ENCODE measurements around the gene PRR19.
A peak's percentile ranks its signal among the peaks of the same experiment; 100 is the strongest.

Gene PRR19

DNA sequence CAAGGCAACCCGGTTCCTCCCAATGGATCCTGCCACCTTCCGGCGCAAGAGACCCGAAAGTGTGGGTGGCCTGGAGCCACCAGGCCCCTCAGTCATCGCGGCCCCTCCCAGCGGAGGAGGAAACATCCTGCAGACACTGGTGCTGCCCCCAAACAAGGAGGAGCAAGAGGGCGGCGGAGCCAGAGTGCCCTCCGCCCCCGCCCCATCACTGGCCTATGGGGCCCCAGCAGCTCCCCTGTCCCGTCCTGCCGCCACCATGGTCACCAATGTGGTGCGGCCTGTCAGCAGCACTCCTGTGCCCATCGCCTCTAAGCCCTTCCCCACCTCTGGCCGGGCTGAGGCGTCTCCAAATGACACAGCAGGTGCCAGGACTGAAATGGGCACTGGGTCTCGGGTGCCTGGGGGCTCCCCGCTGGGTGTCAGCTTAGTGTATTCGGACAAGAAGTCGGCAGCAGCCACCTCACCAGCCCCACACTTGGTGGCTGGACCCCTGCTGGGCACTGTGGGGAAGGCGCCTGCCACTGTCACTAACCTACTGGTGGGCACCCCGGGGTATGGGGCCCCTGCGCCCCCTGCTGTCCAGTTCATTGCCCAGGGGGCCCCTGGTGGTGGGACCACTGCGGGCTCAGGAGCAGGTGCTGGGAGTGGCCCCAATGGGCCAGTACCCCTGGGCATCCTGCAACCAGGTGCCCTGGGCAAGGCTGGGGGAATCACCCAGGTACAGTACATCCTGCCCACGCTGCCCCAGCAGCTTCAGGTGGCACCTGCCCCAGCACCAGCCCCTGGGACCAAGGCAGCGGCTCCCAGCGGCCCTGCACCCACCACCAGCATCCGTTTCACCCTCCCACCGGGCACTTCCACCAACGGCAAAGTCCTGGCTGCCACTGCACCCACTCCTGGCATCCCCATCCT is 11.2 kb upstream of the PRR19 start:
- peaks cover 7% of the 10 kb centered on the region for H3K4me1 ChIP-seq (ENCODE audit: low read length)
- H3K27ac ChIP-seq (ENCODE audit: low read length) = no peak overlapping the region
- peaks cover 49% of the 10 kb centered on the region for H3K36me3 ChIP-seq (replicated peaks; ENCODE audit: low read depth, low read length)
- no peak overlapping the region for H2AFZ ChIP-seq (ENCODE audit: low read depth, low read length)
- H3K4me2 ChIP-seq (ENCODE audit: low read length) = no peak overlapping the region
- H3K27me3 ChIP-seq (ENCODE audit: low read depth, low read length) = no peaks in the 10 kb centered on the region
- TF ChIP-seq, protein P1, sequence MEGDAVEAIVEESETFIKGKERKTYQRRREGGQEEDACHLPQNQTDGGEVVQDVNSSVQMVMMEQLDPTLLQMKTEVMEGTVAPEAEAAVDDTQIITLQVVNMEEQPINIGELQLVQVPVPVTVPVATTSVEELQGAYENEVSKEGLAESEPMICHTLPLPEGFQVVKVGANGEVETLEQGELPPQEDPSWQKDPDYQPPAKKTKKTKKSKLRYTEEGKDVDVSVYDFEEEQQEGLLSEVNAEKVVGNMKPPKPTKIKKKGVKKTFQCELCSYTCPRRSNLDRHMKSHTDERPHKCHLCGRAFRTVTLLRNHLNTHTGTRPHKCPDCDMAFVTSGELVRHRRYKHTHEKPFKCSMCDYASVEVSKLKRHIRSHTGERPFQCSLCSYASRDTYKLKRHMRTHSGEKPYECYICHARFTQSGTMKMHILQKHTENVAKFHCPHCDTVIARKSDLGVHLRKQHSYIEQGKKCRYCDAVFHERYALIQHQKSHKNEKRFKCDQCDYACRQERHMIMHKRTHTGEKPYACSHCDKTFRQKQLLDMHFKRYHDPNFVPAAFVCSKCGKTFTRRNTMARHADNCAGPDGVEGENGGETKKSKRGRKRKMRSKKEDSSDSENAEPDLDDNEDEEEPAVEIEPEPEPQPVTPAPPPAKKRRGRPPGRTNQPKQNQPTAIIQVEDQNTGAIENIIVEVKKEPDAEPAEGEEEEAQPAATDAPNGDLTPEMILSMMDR (IDR thresholded peaks at IDR 0.05; ENCODE audit: low read depth, low read length) = peak; percentile 64
- no peak for TF ChIP-seq EZH2phosphoT487 (IDR thresholded peaks at IDR 0.05; ENCODE audit: low read depth)
- no peaks in the 10 kb centered on the region for H3K9me3 ChIP-seq (ENCODE audit: insufficient read depth, low read length)
- no peak overlapping the region for H3K9ac ChIP-seq (ENCODE audit: low read length)
- H3K79me2 ChIP-seq (ENCODE audit: low read length) = peaks cover 6% of the 10 kb centered on the region
- no peak overlapping the region for H3K4me3 ChIP-seq (ENCODE audit: low read length)
- H4K20me1 ChIP-seq (ENCODE audit: insufficient read depth, low read length) = peaks cover 3% of the 10 kb centered on the region

DNA sequence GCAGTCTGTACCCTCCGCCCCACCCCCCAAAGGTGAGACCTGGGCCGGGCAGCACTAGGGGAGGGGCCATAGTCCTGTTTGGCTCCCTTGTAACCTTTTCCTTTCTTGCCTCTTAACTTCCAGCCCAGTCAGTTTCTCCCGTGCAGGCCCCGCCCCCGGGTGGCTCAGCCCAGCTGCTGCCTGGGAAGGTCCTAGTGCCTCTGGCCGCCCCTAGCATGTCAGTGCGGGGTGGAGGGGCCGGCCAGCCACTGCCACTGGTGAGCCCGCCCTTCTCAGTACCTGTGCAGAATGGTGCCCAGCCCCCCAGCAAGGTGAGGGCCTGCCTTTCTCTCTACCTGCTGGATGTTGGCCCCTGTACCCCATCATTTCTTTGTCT is 10.5 kb upstream of the PRR19 start:
- Histone ChIP-seq H2AFZ (ENCODE audit: low read depth, low read length) (no peak overlapping the region), H3K9ac (ENCODE audit: low read length) (no peak overlapping the region), H3K4me3 (ENCODE audit: low read length) (no peak overlapping the region), H3K9me3 (ENCODE audit: insufficient read depth, low read length) (no peaks in the 10 kb centered on the region), H3K27me3 (ENCODE audit: low read depth, low read length) (no peaks in the 10 kb centered on the region), H3K36me3 (replicated peaks; ENCODE audit: low read depth, low read length) (peaks cover 54% of the 10 kb centered on the region), H4K20me1 (ENCODE audit: insufficient read depth, low read length) (no peaks in the 10 kb centered on the region), H3K4me1 (ENCODE audit: low read length) (peaks cover under 1% of the 10 kb centered on the region; the same call in 1 of the 2 replicates), H3K4me2 (ENCODE audit: low read length) (no peak overlapping the region), H3K79me2 (ENCODE audit: low read length) (no peaks in the 10 kb centered on the region), H3K27ac (ENCODE audit: low read length) (no peak overlapping the region)
- TF ChIP-seq EZH2phosphoT487 (IDR thresholded peaks at IDR 0.05; ENCODE audit: low read depth) = no peak
- TF ChIP-seq, protein P1 (IDR thresholded peaks at IDR 0.05; ENCODE audit: low read depth, low read length) = no peak

DNA sequence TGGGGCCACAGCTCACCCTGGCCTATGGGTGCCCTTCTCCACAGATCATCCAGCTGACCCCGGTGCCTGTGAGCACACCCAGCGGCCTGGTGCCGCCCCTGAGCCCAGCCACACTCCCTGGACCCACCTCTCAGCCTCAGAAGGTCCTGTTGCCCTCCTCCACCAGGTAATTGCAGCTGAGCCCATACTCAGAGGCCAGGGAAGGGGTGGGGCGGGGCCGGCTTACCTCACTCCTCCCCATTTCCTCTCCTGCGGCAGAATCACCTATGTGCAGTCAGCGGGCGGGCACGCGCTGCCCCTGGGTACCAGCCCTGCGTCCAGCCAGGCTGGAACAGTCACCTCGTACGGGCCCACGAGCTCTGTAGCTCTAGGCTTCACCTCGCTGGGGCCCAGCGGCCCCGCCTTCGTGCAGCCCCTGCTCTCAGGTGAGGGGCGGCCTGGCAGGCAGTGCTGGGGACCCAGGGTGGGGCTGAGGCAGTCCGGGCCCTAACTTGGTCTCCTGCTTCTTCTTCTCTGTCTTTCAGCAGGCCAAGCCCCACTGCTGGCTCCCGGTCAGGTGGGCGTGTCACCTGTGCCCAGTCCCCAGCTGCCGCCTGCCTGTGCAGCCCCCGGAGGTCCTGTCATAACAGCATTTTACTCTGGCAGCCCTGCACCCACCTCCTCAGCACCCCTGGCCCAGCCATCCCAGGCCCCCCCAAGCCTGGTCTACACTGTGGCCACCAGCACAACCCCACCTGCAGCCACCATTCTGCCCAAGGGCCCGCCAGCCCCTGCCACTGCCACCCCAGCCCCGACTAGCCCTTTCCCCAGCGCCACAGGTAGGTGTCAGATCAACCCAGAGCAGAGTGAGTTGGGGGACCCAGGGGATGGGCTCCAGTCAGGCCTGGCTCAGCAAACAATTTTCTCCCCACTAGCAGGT is 9.6 kb upstream of the PRR19 start:
- H3K27ac ChIP-seq (ENCODE audit: low read length) = no peak overlapping the region
- peaks cover 54% of the 10 kb centered on the region for H3K36me3 ChIP-seq (replicated peaks; ENCODE audit: low read depth, low read length)

More for the DNA sequence above, 9.6 kb upstream of the PRR19 start:
- Histone ChIP-seq H2AFZ (ENCODE audit: low read depth, low read length) (no peak overlapping the region), H3K9me3 (ENCODE audit: insufficient read depth, low read length) (no peaks in the 10 kb centered on the region), H3K4me2 (ENCODE audit: low read length) (no peak overlapping the region), H3K9ac (ENCODE audit: low read length) (no peak overlapping the region), H3K79me2 (ENCODE audit: low read length) (no peaks in the 10 kb centered on the region), H3K27me3 (ENCODE audit: low read depth, low read length) (no peaks in the 10 kb centered on the region), H3K4me3 (ENCODE audit: low read length) (no peak overlapping the region), H4K20me1 (ENCODE audit: insufficient read depth, low read length) (no peaks in the 10 kb centered on the region), H3K4me1 (ENCODE audit: low read length) (no peaks in the 10 kb centered on the region)
- TF ChIP-seq EZH2phosphoT487 (IDR thresholded peaks at IDR 0.05; ENCODE audit: low read depth) = no peak
- TF ChIP-seq, protein P1 (IDR thresholded peaks at IDR 0.05; ENCODE audit: low read depth, low read length) = no peak
